NCI-H2196 (cell line): ENCODE results near the gene KIAA1217.

ENCODE experiments used
- DNase-seq: peaks from one replicate; lab custom pipeline; 2025; ENCODE audit not compliant: unreplicated experiment; lab: John Stamatoyannopoulos, UW

Gene KIAA1217

GRCh38 chr10:24279166-24279565 lies 70.2 kb downstream of the KIAA1217 start:
- no peak for DNase-seq

GRCh38 chr10:24287559-24288195 lies 78.7 kb downstream of the KIAA1217 start:
- DNase-seq = no peak

DNA sequence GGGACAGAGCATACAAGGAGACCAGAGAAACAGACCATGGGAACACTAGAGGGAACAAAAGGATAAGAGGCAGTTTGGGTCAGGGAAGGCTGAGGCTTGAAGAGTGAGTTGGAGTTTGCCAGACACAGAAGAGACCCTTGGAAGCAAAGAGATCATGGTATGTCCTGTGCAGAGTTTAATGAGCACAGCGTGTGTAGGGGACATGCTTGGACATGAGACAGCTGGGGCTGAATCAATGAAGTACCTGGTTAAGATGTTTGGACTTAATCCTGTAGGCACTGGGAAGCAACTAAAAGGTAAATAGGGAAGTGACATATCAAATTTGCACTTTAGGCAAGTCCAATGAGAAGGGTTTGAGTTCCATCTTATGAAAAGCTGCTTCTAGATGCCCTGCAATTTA lies 79.6 kb downstream of the KIAA1217 start:
- DNase-seq = no peak

GRCh38 chr10:24289235-24289634 lies 80.3 kb downstream of the KIAA1217 start:
- no peak for DNase-seq

- no peak for DNase-seq
Measured at GRCh38 chr10:24292304-24293293, 83.7 kb downstream of the KIAA1217 start.

GRCh38 chr10:24299578-24300260 lies 90.8 kb downstream of the KIAA1217 start:
- no peak for DNase-seq

DNA sequence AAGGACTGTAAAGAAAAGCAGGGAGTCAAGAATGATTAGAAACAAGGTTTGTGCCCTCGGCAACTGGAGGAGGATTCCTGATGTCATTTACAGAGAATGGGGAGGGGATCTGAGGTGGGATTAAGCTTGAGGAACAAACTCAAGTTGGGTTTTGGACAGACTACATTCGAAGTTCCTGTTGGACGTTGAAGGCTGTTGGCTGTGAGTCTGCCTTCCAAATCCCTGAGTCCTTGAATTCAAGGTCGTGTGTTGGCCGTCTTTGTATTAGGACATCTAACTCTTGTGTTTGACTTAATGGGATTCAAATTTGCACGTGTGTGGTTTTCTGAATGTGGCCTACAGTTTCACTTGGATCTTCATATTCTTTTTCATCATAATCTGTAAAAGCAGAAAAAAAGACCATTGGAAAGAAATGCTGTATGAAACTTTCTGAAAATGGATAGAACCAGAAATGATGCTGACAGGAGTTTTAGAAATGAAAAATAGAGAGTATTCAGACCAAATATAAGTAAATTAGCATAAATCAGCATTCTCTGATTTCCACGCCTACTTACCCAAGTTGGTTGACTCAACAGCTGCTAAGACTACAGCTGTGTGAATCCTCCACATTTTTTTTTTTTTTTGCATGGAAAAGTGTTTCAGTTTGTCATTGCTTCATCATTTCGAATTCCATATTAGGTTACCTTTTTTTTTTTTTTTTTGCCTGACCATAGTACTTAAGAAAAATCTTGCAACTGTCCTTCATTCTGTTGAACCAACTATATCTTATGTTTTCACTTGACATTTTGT lies 94.8 kb downstream of the KIAA1217 start:
- DNase-seq = no peak

- DNase-seq = no peak
Measured at GRCh38 chr10:24305551-24306506, 96.9 kb downstream of the KIAA1217 start.

DNA sequence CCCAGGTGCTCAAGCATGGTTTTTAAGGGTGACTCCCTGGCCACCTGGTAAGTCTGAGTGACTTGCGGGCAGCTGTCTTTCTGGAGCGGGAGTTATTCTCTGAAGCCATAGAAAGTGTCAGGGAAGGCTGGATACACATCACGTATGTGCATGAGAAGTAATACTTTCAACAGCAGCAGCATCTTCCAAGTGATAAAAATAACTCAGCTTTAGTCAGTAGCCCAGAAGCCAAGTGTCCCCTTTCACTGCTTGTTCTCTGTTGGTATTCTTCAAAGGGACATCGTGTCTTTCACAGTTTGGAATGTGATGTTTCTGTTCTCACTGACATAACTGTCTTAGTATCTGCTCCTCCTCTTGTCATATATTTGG lies 97.6 kb downstream of the KIAA1217 start:
- DNase-seq = no peak

DNA sequence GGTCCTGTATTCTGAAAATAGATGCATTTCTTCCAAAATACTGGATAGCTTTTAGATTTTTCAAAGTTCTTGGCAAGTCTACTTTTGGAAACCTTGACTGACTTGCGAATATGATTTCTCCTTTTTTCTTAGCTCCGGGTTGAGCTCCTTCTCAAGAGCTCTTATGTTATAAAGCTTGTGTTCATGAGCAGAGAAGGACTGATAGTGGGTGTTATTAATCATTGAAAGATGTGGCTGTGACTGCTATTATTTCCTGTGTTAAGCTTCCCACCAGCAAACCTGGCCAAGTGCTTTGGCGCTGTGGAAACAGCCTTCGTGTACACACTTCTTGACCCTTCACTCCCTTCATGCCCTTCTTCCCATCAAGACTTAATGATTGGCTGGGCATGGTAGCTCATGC lies 98.2 kb downstream of the KIAA1217 start:
- DNase-seq = no peak

DNA sequence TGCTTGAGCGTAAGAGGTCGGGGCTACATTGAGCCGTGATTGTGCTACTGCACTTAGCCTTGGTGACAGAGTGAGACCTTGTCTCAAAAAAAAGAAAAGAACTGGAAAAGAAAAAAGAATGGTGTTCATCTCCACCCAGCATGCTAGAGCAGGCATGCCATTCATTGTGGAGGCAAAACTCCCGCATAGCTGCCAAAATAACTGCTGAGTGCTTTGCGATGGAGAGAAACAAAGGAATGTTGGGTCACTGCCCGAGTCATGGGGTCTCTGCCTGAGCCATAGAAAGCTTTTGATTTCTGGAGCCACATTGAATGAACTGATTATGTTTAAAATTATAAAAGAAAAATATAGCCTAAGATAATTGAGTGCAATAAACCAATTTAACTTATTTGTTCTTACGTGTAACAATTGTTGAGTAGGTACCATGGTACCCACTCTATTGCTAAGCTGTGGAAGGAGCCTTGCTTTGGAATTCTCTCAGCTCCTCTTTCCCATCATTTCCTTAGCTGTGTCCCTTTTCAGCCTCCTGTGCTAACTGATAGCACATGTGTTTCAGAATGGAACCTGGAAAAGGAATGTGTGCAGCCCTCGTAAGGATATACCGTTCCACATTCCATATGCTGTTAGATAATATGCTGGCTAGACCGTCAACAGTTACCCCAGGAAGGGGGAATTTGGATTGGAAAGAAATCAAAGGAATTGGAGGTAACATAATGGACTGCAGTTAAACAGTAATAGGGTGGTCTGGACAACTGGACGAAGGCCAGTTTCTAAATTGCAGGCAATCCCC lies 99.0 kb downstream of the KIAA1217 start:
- no peak for DNase-seq

DNA sequence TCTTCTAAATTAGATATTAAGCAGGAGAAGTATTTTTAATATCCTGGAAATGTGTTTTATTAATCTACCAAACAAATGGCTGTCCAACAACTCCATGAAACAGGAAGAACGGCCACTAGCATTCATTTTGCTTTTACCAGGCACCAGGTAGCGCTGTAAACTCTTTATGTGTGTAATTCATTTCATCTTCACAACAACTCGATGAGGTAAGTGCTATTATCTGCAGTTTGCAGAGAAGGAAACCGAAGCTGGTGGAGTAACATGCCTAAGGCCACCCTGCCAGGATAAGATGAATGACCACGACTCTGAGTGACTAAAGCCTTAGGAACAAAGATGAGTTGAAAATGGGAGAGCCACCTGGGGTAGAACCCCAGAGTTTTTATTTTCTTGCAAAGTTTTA lies 101.2 kb downstream of the KIAA1217 start:
- DNase-seq = no peak

- no peak for DNase-seq
Measured at GRCh38 chr10:24311888-24312287, 103.0 kb downstream of the KIAA1217 start.

DNA sequence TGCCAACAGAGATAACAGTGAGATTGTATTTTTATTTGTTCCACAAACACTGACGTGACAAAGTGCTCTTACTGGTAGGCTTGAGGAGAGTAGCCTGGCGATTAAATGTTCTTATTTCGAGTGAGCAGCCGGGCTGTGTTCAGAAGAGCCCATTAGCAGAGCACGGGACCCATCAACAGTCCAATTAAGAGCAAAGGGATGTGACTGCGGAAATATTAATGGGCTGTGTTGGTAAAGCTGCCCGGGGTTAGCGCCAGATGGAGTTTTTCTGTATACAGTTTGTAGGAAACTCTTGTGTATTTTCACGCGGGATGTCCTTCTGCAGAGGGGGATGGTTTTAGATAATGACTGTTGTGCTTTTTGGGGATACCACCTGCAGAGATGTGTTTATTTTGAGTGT lies 104.3 kb downstream of the KIAA1217 start:
- no peak for DNase-seq

- no peak for DNase-seq
Measured at GRCh38 chr10:24315211-24315610, 106.3 kb downstream of the KIAA1217 start.

DNA sequence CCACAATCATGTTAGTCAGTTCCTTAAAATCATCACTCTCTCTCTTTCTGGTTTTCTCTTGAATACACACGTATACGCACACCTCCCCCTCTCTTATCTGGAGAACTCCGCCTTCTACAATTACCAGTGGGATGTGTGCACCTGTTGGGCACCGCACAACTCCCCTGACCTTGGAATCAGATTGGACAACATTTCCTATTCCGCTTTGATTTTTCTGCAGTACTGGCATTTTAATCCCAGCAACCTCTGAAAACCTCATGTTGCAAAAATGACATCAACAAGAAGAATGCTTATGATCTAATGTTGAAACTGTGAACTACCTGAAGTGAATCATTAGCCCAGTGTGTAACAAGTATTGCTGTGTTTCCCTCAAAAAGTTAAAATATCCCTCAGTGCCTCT lies 109.6 kb downstream of the KIAA1217 start:
- no peak for DNase-seq

DNA sequence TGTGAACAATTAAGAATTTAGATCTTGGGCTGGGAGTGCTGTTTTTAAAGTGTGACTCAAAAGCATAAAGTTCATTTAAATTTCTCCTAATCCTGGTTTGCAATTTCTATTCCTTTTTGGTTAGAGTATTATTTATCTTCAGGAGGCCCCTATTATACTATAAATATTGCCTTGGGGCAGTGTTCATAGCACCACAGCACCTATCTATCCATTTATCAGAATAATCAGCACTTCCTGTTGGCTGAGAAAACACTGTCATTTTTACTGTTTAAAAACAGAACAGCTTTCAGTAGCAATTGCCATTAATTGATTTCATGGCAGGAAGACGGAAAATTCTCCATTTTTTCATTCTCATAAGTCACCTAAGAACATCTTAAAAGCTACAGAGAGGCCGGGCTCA lies 111.4 kb downstream of the KIAA1217 start:
- DNase-seq = no peak

DNA sequence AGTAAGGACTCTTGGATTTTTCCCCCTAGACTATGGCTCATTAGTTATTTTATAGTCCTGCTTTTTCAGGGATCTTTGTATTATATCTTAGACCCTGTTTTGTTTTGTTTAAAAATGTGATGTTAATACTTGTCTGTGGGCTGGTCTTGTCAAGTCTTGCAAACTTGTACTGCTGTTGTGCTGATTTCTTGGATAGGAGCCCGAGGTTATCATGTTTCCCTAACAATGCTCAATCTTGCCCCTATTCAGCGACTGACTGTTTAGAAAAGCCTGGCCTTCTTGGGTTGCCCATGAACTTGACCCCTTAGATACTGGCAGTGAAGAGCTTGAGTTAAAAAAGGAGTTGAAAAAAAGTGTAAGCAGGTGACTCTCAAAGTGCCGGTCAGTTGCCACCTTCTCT lies 115.7 kb downstream of the KIAA1217 start:
- DNase-seq = no peak

DNA sequence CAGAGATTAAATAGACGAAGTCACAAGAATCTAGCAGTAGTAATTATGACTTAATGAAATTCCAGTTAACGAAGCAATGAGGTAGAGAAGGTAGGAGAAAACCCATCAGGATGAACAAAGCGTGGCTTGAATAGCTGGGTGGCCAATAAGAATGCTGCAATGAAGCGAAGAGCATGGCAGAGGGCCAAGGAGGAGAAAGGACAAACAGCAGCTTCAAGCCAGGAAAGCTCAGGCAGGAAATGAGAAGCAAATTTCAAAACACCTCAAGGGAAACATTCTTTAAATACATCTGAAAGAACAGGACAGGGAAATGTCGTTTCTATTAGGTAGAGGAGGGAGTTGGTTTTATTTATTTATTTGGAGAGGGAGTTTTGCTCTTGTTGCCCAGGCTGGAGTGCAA lies 122.5 kb downstream of the KIAA1217 start:
- DNase-seq = peak; percentile 0
